Dermis blood vessel endothelial cell (primary cell): Measurements from ENCODE around the gene GCH1. TPM values are rescaled to one million over a fixed set of nuclear protein-coding genes. Genes with fewer than 3 reads are reported as not detected.
A peak's percentile ranks its signal among the peaks of the same experiment; 100 is the strongest.

Experiments used
- DNase-seq: peaks from one replicate; pipeline ENCODE4 v3.0.0; 2010
- total RNA-seq: library from RNA; depleted of rRNA; stranded (reverse); fragments of >200 nt; gene quantifications from 2 replicates; pipeline ENCODE4 v1.2.3, GENCODE V29; 2014

GCH1 gene
- total RNA-seq, 1 donor from 2014 or later: 13.4 TPM

- DNase-seq: no peak
Observed at GRCh38 chr14:54797556-54797955, 105.1 kb downstream of the GCH1 start.

- peak; percentile 53 for DNase-seq
Observed at GRCh38 chr14:54796961-54797360, 105.7 kb downstream of the GCH1 start.

GRCh38 chr14:54794796-54795195, 107.8 kb downstream of the GCH1 start:
- DNase-seq: no peak

- no peak for DNase-seq
Observed at GRCh38 chr14:54794159-54794558, 108.5 kb downstream of the GCH1 start.

GRCh38 chr14:54792288-54792687, 110.3 kb downstream of the GCH1 start:
- DNase-seq: no peak

Other genes with a start within 250 kb of the GCH1 start
- 8.3 and 16.7 TPM in 2 replicates for gene WDHD1, start 124.3 kb upstream of the GCH1 start, total RNA-seq
- gene SOCS4, start 124.4 kb upstream of the GCH1 start, total RNA-seq: 21.4 and 25.5 TPM in 2 replicates
- gene MAPK1IP1L, start 148.8 kb upstream of the GCH1 start, total RNA-seq: 22.5 and 35.2 TPM in 2 replicates
- 62.5 and 202 TPM in 2 replicates for gene LGALS3, start 226.4 kb upstream of the GCH1 start, total RNA-seq